ENCODE data around the gene MAN2B2.

The MAN2B2 gene

GRCh38 chr4:6574747-6575502, at the start of gene MAN2B2:
Gene MAN2B2 (plus strand): TSS chr4:6575189. CDS start chr4:6575211, 22 bp downstream.
- peak; percentile 76 for DNase-seq

DNA sequence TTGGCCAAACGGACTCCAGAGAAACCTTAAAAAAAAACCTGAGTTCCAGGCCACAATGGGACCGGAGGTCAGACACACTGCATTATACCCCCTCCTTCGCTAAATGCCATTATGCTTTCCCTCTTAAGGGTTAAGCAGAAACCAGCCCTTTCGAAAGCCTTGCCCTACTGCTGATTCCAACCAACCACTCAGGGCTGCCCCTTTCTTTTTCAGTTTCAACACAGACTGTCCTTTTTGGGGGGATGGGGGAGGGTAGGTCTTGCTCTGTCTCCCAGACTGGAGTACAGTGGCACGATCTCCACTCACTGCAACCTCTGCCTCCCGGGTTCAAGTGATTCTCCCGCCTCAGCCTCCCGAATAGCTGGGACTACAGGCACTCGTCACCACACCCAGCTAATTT, 49.5 kb upstream of the MAN2B2 start:
- DNase-seq = no peak

- DNase-seq = no peak
Observed at GRCh38 chr4:6526156-6526555, 48.8 kb upstream of the MAN2B2 start.

GRCh38 chr4:6526671-6527091, 48.3 kb upstream of the MAN2B2 start:
- no peak for DNase-seq

GRCh38 chr4:6527259-6527658, 47.7 kb upstream of the MAN2B2 start:
- no peak for DNase-seq

DNA sequence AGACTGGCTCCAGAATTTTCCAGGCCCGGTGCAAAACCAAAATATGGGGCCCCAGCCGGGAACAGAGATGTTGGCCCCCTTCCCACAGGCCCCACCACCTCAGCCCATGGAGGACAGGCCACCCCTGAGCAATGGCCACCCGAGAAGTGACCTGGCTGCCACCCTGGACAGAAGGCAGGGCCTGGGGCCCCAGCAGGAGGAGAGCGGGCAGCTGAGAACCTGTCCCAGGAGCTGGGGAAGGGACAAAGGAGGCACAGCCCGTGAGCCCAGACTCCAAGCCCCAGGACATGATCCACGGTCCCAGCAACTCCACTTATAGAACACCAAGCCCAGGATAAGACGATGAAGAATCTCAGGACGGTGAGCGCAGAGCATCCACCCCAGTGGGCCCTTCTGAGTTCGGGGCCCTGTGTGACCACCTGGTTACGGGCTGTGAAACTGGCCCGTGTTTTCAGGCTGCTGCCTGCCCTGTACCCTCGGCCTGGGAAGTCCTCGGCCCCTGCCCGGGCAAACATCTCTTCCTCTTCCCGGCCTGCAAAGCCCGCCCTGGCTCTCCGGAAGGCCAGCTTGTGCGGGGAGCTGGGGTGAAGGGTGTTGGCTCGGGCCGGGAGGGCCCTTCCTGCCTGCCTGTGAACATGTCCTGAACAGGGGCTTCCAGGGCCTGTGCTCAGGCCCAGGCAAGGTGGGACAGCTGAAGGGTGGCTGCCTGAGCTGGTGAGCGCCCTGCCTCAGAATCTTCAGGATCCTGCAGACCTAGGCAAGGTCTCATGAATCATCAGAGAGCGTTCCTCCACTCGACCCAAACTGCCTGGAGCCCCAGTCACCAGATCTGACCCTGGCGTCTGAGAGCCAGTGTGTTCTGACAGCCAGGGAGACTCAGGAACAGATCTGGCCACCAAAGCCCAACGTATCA, 47.0 kb upstream of the MAN2B2 start:
- no peak for DNase-seq

- DNase-seq = no peak
Observed at GRCh38 chr4:6529021-6529420, 46.0 kb upstream of the MAN2B2 start.

DNA sequence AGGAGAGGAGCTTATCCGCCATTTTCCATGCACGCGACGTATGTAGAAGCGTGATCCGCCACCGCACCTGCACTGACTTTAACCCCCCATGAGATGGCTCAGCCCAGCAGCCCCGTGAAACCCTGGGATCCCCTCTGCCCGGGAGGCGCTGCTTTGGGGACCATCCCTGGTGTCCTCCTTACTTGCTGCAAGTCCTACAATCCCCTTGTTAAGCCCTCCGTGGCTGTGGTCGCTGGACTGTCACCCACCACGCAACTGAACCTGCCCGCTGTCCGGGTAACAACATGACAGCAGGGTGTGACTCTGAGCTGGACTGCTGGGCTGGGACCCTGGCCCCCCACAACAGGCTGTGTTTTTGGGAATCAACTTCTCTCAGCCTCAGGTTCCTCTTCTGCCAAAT, 44.7 kb upstream of the MAN2B2 start:
- no peak for DNase-seq

DNA sequence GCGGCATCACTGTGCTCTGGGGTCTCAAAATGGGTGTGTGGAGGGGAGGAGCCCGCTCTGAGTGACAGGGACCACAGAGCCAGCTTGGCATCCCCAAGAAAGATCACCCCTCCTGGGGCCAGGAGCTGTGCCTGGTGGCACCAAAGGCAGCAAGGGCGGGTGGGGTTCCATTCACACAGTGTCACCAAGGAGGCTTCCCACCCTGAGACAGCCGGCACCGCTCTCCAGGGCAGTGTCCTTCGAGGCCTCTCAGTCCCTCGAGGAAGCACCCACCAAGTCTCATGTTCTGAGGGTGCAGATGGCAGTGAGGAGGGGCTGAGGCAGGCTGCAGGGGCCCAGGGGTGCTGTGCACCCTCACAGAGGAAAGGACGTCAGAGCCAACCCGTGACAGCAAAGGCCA, 44.0 kb upstream of the MAN2B2 start:
- no peak for DNase-seq

- no peak for DNase-seq
Observed at GRCh38 chr4:6532102-6532501, 42.9 kb upstream of the MAN2B2 start.

- DNase-seq = no peak
Observed at GRCh38 chr4:6532658-6533057, 42.3 kb upstream of the MAN2B2 start.

- DNase-seq = no peak
Observed at GRCh38 chr4:6534050-6534449, 40.9 kb upstream of the MAN2B2 start.

DNA sequence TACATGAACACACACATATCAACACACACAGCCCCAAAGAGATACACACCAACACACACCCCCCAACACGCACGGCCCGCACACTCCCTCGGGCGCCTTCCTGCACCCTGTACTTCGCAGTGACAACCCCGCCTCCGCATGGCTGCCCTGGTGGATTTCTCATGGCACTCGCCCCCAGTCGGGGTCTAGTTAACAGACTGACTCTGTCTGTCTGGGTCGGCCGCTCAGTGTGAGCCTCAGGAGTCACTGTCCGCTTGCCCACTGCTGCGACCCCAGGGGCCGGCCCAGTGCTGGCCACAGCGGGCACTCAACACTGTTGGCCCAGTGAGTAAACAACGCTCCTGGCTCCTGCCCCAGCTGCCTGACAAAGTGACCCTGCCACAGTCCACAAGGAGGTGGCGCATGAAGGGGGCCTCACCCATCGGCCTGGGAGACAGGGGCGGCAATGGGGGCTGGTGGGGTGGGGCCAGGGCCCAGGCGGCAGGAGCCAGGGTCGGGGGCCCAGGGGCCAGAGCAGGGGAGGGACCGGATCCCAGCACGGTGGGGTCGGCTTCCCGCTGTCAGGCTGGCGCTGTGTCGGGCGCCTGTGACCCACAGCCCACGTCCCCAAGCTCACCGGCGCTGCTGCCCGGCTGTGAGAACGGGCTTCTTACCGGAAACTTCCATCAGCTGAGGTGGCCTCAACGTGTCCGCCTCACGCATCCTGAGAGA, 40.2 kb upstream of the MAN2B2 start:
- no peak for DNase-seq

- DNase-seq = no peak
Observed at GRCh38 chr4:6535329-6535692, 39.7 kb upstream of the MAN2B2 start.

GRCh38 chr4:6535706-6536105, 39.3 kb upstream of the MAN2B2 start:
- DNase-seq = no peak

DNA sequence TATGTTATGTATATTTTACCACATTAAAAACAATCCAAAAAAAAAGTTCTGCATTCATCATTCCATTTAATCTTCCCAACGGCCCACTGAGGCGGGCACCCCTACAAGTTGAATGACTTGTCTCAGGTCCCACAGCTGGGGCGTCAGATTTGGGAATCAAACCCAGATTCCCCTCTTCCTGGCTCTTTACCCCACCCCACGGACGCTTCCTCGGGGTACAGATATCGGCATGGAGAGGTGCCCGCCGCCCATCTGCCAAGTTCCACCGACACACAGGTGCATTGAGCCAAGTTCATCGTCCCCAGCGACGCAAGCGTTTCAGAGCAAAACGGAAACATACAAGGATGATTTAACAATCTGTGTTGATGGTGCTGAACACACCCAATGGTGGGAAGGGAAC, 36.9 kb upstream of the MAN2B2 start:
- DNase-seq = no peak

GRCh38 chr4:6538575-6538974, 36.4 kb upstream of the MAN2B2 start:
- no peak for DNase-seq

DNA sequence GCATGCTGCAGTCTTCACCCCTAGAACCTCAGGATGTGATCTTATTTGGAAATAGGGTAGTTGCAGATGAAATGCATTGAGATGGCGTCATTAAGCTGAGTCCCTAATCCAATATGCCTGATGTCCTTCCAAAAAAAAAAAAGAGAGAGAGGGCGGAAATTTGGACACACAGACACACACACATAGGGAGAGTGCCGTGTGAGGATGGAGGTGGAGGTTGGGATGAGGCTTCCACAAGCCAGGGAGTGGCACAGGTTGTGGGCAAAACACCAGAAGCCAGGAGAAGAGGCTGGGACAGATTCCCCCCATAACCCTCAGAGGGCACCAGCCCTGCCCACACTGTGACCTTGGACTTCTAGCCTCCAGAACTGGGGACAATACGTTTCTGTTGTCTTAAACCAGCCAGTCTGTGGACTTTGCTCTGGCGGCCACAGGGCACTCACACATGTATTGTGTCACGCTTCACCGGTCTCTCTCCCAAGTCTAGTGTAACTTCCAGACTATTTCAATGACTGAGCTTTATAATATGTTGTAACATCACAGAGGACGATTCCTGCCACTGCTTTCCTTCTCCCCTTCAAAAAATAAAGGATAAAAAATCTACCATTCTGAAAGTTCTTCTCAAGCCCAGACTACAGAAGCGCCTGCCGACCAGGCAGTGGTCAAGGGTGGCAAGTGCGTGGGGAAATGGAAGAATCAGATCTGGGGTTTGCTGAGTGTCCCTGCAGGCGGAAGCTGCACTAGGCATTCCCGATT, 35.8 kb upstream of the MAN2B2 start:
- no peak for DNase-seq

GRCh38 chr4:6540879-6541278, 34.1 kb upstream of the MAN2B2 start:
- DNase-seq = no peak

GRCh38 chr4:6541789-6542188, 33.2 kb upstream of the MAN2B2 start:
- DNase-seq = no peak

DNA sequence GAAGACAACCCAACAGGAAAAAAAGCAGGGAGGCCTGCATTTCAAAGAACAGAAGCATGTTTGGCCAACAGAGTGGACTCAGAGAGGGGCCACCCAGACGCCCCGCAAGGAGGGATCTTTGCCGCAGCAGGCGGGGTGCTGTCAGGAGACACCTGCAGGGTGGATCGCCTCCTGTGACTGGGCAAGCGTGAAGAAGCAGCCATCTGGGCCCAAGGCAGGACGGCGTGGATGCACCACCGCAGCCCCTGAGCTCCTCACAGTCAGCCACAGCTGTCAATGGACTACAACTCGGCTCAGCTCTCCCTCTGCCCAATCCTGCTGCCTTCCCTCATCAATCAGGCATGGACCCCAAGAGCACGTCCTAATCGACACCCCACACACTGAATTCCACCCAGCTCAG, 32.0 kb upstream of the MAN2B2 start:
- DNase-seq = no peak

GRCh38 chr4:6546091-6546490, 28.9 kb upstream of the MAN2B2 start:
- DNase-seq = no peak
